H1 (cell line): ENCODE measurements around the gene PDGFB. TPM values are rescaled to one million over a fixed set of nuclear protein-coding genes. Genes with fewer than 3 reads are reported as not detected.

Experiments
- CTCF ChIA-PET: fragments of 300-600 bp; sonication (Branson Sonifier 250); formaldehyde crosslinking; loops from one replicate; lab custom pipeline; 2021; ENCODE audit not compliant: partially characterized antibody; lab: Charles Lee
- POLR2A ChIA-PET: fragments of 300-600 bp; sonication (Branson Sonifier 250); formaldehyde crosslinking; loops from one replicate; lab custom pipeline; 2021; ENCODE audit warnings: inconsistent platforms; ENCODE audit not compliant: partially characterized antibody; lab: Charles Lee
- DNase-seq, 2 experiments: peaks; one replicate each; pipeline versions ENCODE4 v3.0.0 to v3.0.0-alpha.2; 2010 to 2022; ENCODE audit warnings: low spot score in 2 of 2, low read depth in 1 of 2, mixed read lengths in 1 of 2
- FAIRE-seq: peaks from 2 replicates; lab custom pipeline; 2011; peaks lifted over from hg19 to GRCh38; lab: Jason Lieb, UNC
- H2AFZ ChIP-seq: 2 replicates; pipeline ENCODE4 v1.8.1; 2012; ENCODE audit warnings: low read length, inconsistent platforms
- H2AK5ac ChIP-seq: 2 replicates; pipeline ENCODE4 v1.6.1; 2013; ENCODE audit warnings: low read depth, low read length
- H2BK120ac ChIP-seq: replicated peaks from 2 replicates; pipeline ENCODE3; 2013; ENCODE audit warnings: low read depth, low read length, inconsistent platforms
- H2BK12ac ChIP-seq: 2 replicates; pipeline ENCODE4 v1.6.1; 2013; ENCODE audit warnings: low read depth, low read length
- H2BK15ac ChIP-seq: 2 replicates; pipeline ENCODE4 v1.6.1; 2013; ENCODE audit warnings: low read length
- H2BK20ac ChIP-seq: 2 replicates; pipeline ENCODE4 v1.6.1; 2013; ENCODE audit warnings: low read length
- H2BK5ac ChIP-seq: 2 replicates; pipeline ENCODE4 v1.6.1; 2013; ENCODE audit warnings: low read depth, low read length
- H3K14ac ChIP-seq: 2 replicates; pipeline ENCODE4 v1.6.1; 2013; ENCODE audit warnings: inconsistent platforms; ENCODE audit not compliant: insufficient read length
- H3K18ac ChIP-seq: 2 replicates; pipeline ENCODE4 v1.6.1; 2013; ENCODE audit warnings: low read length; ENCODE audit errors: extremely low read depth
- H3K23ac ChIP-seq: 2 replicates; pipeline ENCODE4 v1.6.1; 2013; ENCODE audit warnings: inconsistent platforms; ENCODE audit not compliant: insufficient read length
- H3K23me2 ChIP-seq: 2 replicates; pipeline ENCODE4 v1.6.1; 2013; ENCODE audit warnings: low read depth, low read length
- H3K27ac ChIP-seq: 2 replicates; pipeline ENCODE4 v1.6.1; 2011; ENCODE audit warnings: low read depth, low read length, inconsistent platforms
- H3K27me3 ChIP-seq, 4 experiments: replicated peaks in 1 of 4; 1 replicate in 1 of 4; 2 replicates in 3 of 4; pipeline versions ENCODE4 v1.6.1 to v1.8.1; 2011 to 2013; ENCODE audit warnings: low read length in 3 of 4, mild to moderate bottlenecking in 3 of 4, inconsistent platforms in 2 of 4, mixed read lengths in 2 of 4, moderate library complexity in 1 of 4; ENCODE audit not compliant: control insufficient read depth in 3 of 4, insufficient read depth in 3 of 4; ENCODE audit errors: extremely low read depth in 1 of 4
- H3K36me3 ChIP-seq, 4 experiments: 2 replicates each; pipeline versions ENCODE4 v1.6.1 to v1.8.1; 2011 to 2013; ENCODE audit warnings: mild to moderate bottlenecking in 4 of 4, low read length in 3 of 4, moderate library complexity in 2 of 4, control low read depth in 1 of 4, inconsistent platforms in 1 of 4; ENCODE audit not compliant: insufficient read depth in 4 of 4, control insufficient read depth in 2 of 4
- H3K4ac ChIP-seq: replicated peaks from 2 replicates; pipeline ENCODE3; 2013; ENCODE audit warnings: low read length, low read depth, mixed read lengths, inconsistent platforms; ENCODE audit not compliant: insufficient read length
- H3K4me1 ChIP-seq, 4 experiments: replicated peaks in 1 of 4; 1 replicate in 1 of 4; 2 replicates in 3 of 4; pipeline versions ENCODE4 v1.6.1 to v1.8.1; 2011 to 2013; ENCODE audit warnings: low read length in 3 of 4, inconsistent platforms in 2 of 4, mixed read lengths in 1 of 4; ENCODE audit not compliant: insufficient read depth in 4 of 4, control insufficient read depth in 3 of 4
- H3K4me2 ChIP-seq, 2 experiments: 2 replicates each; pipeline versions ENCODE4 v1.6.1 to v1.8.1; 2011 to 2013; ENCODE audit warnings: low read depth in 2 of 2, low read length in 2 of 2, control low read depth in 1 of 2, inconsistent platforms in 1 of 2, mild to moderate bottlenecking in 1 of 2; ENCODE audit not compliant: insufficient read depth in 1 of 2
- H3K4me3 ChIP-seq, 4 experiments: fragments of 200-600, 300-600 bp in 1 of 4; sonication (generic), shearing (Covaris generic), sonication (Bioruptor Twin) in 1 of 4; 2 replicates each; pipeline versions ENCODE4 v1.5.1 to v1.8.1; 2011 to 2016; ENCODE audit warnings: low read length in 4 of 4, low read depth in 3 of 4, control low read depth in 2 of 4, inconsistent platforms in 2 of 4, mild to moderate bottlenecking in 2 of 4, mixed read lengths in 1 of 4, moderate library complexity in 1 of 4; ENCODE audit not compliant: insufficient read depth in 2 of 4; ENCODE audit errors: extremely low read depth in 1 of 4
- H3K56ac ChIP-seq: replicated peaks from 2 replicates; pipeline ENCODE3; 2013; ENCODE audit warnings: low read depth, mild to moderate bottlenecking, mixed read lengths, low read length, inconsistent platforms; ENCODE audit not compliant: insufficient read length
- H3K79me1 ChIP-seq: 2 replicates; pipeline ENCODE4 v1.6.1; 2013; ENCODE audit warnings: low read depth, low read length, control low read depth
- H3K79me2 ChIP-seq, 2 experiments: 2 replicates each; pipeline versions ENCODE4 v1.6.1 to v1.8.1; 2012 to 2013; ENCODE audit warnings: low read length in 2 of 2, mild to moderate bottlenecking in 2 of 2, inconsistent platforms in 1 of 2; ENCODE audit not compliant: insufficient read depth in 2 of 2, control insufficient read depth in 1 of 2
- H3K9ac ChIP-seq, 4 experiments: replicated peaks in 1 of 4; 1 replicate in 1 of 4; 2 replicates in 3 of 4; pipeline versions ENCODE4 v1.6.1 to v1.8.1; 2011 to 2013; ENCODE audit warnings: low read depth in 3 of 4, low read length in 3 of 4, control low read depth in 2 of 4, mild to moderate bottlenecking in 2 of 4, moderate library complexity in 2 of 4, inconsistent platforms in 1 of 4; ENCODE audit errors: extremely low read depth in 1 of 4
- H3K9me3 ChIP-seq, 2 experiments: 2 replicates each; pipeline versions ENCODE4 v1.6.1 to v1.8.1; 2012 to 2013; ENCODE audit warnings: mild to moderate bottlenecking in 2 of 2, moderate library complexity in 2 of 2, control low read depth in 1 of 2, inconsistent platforms in 1 of 2, low read depth in 1 of 2, low read length in 1 of 2, mixed read lengths in 1 of 2; ENCODE audit not compliant: insufficient read depth in 2 of 2
- H4K20me1 ChIP-seq, 2 experiments: replicated peaks in 1 of 2; 2 replicates each; pipeline versions ENCODE3 to v1.8.1; 2011 to 2013; ENCODE audit warnings: inconsistent platforms in 2 of 2, low read length in 2 of 2, mild to moderate bottlenecking in 1 of 2; ENCODE audit not compliant: insufficient read depth in 2 of 2, control insufficient read depth in 1 of 2
- H4K5ac ChIP-seq: 2 replicates; pipeline ENCODE4 v1.6.1; 2013; ENCODE audit warnings: low read length, low read depth, mixed read lengths, inconsistent platforms; ENCODE audit not compliant: insufficient read length
- H4K8ac ChIP-seq: 2 replicates; pipeline ENCODE4 v1.8.0; 2013; ENCODE audit warnings: mild to moderate bottlenecking, moderate library complexity, low read length, inconsistent platforms; ENCODE audit not compliant: insufficient read depth; ENCODE audit errors: extremely low read depth
- H4K91ac ChIP-seq: replicated peaks from 2 replicates; pipeline ENCODE3; 2013; ENCODE audit warnings: low read length, mixed read lengths, inconsistent platforms; ENCODE audit not compliant: insufficient read length
- CHD2 ChIP-seq: IDR thresholded peaks from 2 replicates; pipeline ENCODE4 v1.6.1; 2012; ENCODE audit warnings: low read length, improper control_type of control experiment
- EP300 ChIP-seq, 2 experiments: IDR thresholded peaks; 1 replicate in 1 of 2; 2 replicates in 1 of 2; pipeline ENCODE4 v1.6.1; 2011 to 2012; ENCODE audit warnings: low read depth in 2 of 2, low read length in 2 of 2, mild to moderate bottlenecking in 2 of 2, borderline replicate concordance in 1 of 2, inconsistent platforms in 1 of 2, moderate library complexity in 1 of 2
- GTF2F1 ChIP-seq: IDR thresholded peaks from 2 replicates; pipeline ENCODE4 v1.6.1; 2012; ENCODE audit warnings: low read depth, low read length, improper control_type of control experiment, borderline replicate concordance
- KDM1A ChIP-seq: fragments of 200-600, 300-600 bp; sonication (generic); IDR thresholded peaks from 2 replicates; pipeline ENCODE4 v1.7.1; 2016; ENCODE audit warnings: mild to moderate bottlenecking, low read length, borderline replicate concordance
- NRF1 ChIP-seq: IDR thresholded peaks from 2 replicates; pipeline ENCODE4 v1.6.1; 2011; ENCODE audit warnings: mild to moderate bottlenecking, low read depth, low read length, improper control_type of control experiment
- PHF8 ChIP-seq: fragments of 200-600 bp; sonication (generic); conservative IDR thresholded peaks from 2 replicates; pipeline ENCODE4 v1.7.1; 2012; ENCODE audit warnings: low read depth, mild to moderate bottlenecking, inconsistent platforms, low read length, moderate library complexity
- RFX5 ChIP-seq: IDR thresholded peaks from 2 replicates; pipeline ENCODE4 v1.6.1; 2011; ENCODE audit warnings: low read depth, low read length, improper control_type of control experiment, borderline replicate concordance
- TBP ChIP-seq: IDR thresholded peaks from 2 replicates; pipeline ENCODE4 v1.6.1; 2011; ENCODE audit warnings: low read depth, low read length, improper control_type of control experiment
- TCF12 ChIP-seq: IDR thresholded peaks from 2 replicates; pipeline ENCODE4 v1.6.1; 2011; ENCODE audit warnings: low read depth, mild to moderate bottlenecking, low read length
- YY1 ChIP-seq: IDR thresholded peaks from 2 replicates; pipeline ENCODE4 v1.6.1; 2011; ENCODE audit warnings: low read depth, mild to moderate bottlenecking, low read length
- ZNF274 ChIP-seq: IDR thresholded peaks from 2 replicates; pipeline ENCODE4 v1.7.0; 2012; ENCODE audit warnings: low read length, borderline replicate concordance; ENCODE audit errors: extremely low read depth
- WGBS, 2 experiments: shearing (Covaris generic) in 1 of 2; methylation state at CpG; one replicate each; pipeline versions ENCODE4 v1.1.6 to v1.1.7; 2013 to 2015; ENCODE audit warnings: low lambda C conversion rate in 2 of 2, mixed read lengths in 2 of 2, inconsistent platforms in 1 of 2, low coverage in 1 of 2, missing lambda C conversion rate in 1 of 2; ENCODE audit not compliant: insufficient replicate concordance in 2 of 2, insufficient coverage in 1 of 2, insufficient read length in 1 of 2; ENCODE audit errors: extremely low coverage in 1 of 2, missing lambda C conversion rate in 1 of 2; 5-methylcytosine and 5-hydroxymethylcytosine counted together
- polyA plus RNA-seq, 7 experiments: library from polyadenylated mRNA; depleted of rRNA in 3 of 7; stranded (reverse) in 5 of 7; unstranded in 2 of 7; fragments of >200 nt in 5 of 7; fragments of 200-250 nt in 2 of 7; gene quantifications; 1 replicate in 5 of 7; 2 replicates in 1 of 7; 4 replicates in 1 of 7; pipeline versions ENCODE4 v1.2.1 to v1.2.3, GENCODE V29; 2011 to 2013; ENCODE audit warnings: missing spikeins in 2 of 7, mixed read lengths in 2 of 7
- total RNA-seq: library from RNA; stranded (reverse); fragmentation: NEBNext Ultra II Directional; extraction: Animal tissue kit (Norgen Biotek cat#: 25700); gene quantifications from 2 replicates; pipeline ENCODE4 v1.2.1, GENCODE V29; 2021

The PDGFB gene
- total and polyA plus RNA-seq, 2 of the 8 experiments (the other 6 are each of a cell fraction or from before 2014, with no cell fraction given): 3.9 to 8.5 TPM

DNA sequence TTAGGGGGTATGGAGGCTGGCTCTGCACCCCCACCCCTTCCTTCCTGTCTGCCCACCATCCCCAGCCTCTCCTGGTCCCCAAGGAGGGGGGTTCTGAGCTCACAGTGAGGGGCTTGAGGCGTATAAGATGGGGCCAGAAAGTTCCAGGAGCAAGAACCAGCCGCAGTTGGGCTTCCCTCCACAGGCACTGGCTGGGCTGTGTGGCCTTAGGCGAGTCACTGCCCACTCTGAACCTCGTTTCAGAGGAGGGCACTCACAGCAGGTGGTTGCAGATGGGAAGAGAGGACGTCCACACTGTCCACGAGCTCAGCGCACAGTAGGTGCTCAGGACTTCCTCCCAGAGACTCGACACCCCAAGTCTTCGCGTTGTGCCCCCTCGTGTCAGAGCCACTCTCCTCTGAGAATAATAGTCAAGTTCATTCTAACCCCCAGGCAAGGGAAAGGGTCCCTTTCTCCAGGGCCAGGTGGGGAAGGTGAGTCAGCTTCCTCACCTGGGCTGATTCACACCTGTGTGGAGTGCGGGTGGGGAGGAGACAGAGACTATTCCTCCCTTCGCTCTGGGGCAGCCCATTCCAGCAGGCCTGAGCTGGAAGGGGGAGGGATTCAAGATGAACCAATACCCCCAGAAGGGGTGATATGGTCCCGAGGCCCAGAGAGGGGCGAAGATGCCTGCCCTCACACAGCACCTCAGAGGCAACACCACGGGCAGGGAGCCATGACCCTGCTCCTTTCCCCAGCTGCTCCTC, 45.4 kb upstream of the PDGFB start:
- Histone ChIP-seq H3K4me3 (no peak overlapping the region), H2BK20ac (no peak overlapping the region), H2AK5ac (no peak overlapping the region), H3K27ac (no peak overlapping the region), H3K36me3 (no peaks in the 10 kb centered on the region), H3K14ac (no peak overlapping the region), H4K20me1 (peaks cover 0 to 1% of the 10 kb centered on the region in 2 experiments), H3K4me1 (peaks cover 0 to 9% (median 7%) of the 10 kb centered on the region in 4 experiments; a peak in 6 of 7 replicates), H3K56ac (no peak overlapping the region), H2BK12ac (peak overlapping the region; percentile 77; the same call in 1 of the 2 replicates), H2BK5ac (0 out of 2 replicates have a peak overlapping the region, but pooled peaks have one; percentile 8), H3K79me2 (no peaks in the 10 kb centered on the region), H3K9ac (no peak overlapping the region; a peak in 1 of 7 replicates), H3K4me2 (no peak overlapping the region), H2AFZ (no peak overlapping the region), H4K5ac (no peak overlapping the region), H3K18ac (no peak overlapping the region), H4K8ac (no peak overlapping the region; the same call in 1 of the 2 replicates), H3K27me3 (no peaks in the 10 kb centered on the region), H3K23me2 (0 out of 2 replicates have a peak, but pooled peaks cover 2% of the 10 kb centered on the region), H2BK120ac (no peak overlapping the region), H3K23ac (no peak overlapping the region), H2BK15ac (peak overlapping the region; percentile 1; the same call in 1 of the 2 replicates), H3K4ac (no peak overlapping the region), H3K79me1 (no peaks in the 10 kb centered on the region), H3K9me3 (no peaks in the 10 kb centered on the region), H4K91ac (peak overlapping the region; percentile 77)
- FAIRE-seq (no peak), DNase-seq (no peak)
- CTCF ChIA-PET: interaction anchor here (0.5 to 3.2 kb wide), 21 partner anchors 9 to 155 kb away, joined by 3 to 14 read pairs (median 3); no protein-coding TSS in a partner anchor
- POLR2A ChIA-PET: interaction anchor here (0.6 to 37.3 kb wide), 8 partner anchors 10 to 80 kb away, joined by 3 to 692 read pairs (median 3); partner anchors contain the start of gene RPL3
- WGBS, 2 experiments: 87% methylated on average over 16 of the region's 16 CpGs; no CpG with 5 or more reads in 1 of the 2 experiments
- no peak for TF ChIP-seq ZNF274
- TF ChIP-seq NRF1: no peak
- no peak for TF ChIP-seq CHD2
- no peak for TF ChIP-seq TCF12
- no peak for TF ChIP-seq RFX5
- TF ChIP-seq YY1: no peak
- TF ChIP-seq KDM1A: no peak
- TF ChIP-seq PHF8: no peak
- no peak for TF ChIP-seq EP300 (IDR thresholded peaks at IDR 0.05; ENCODE audit: borderline replicate concordance in 1 of 2, low read depth in 2 of 2, low read length in 2 of 2)
- TF ChIP-seq GTF2F1: no peak
- TF ChIP-seq TBP: no peak
